ENCODE data around the gene RNF145.

The RNF145 gene

GRCh38 chr5:159218595-159219023 is 9.3 kb upstream of the RNF145 start:
- no peak for DNase-seq (ENCODE audit: low spot score)

- no peak for DNase-seq (ENCODE audit: low spot score)
These were observed 7.9 kb upstream of the RNF145 start for GRCh38 chr5:159217236-159217635.

- no peak for DNase-seq (ENCODE audit: low spot score)
These were observed 7.1 kb upstream of the RNF145 start for GRCh38 chr5:159216454-159216853.

GRCh38 chr5:159215886-159216285 is 6.5 kb upstream of the RNF145 start:
- DNase-seq (ENCODE audit: low spot score), result no peak

GRCh38 chr5:159214486-159215271 is 5.3 kb upstream of the RNF145 start:
- no peak for DNase-seq (ENCODE audit: low spot score)

- no peak for DNase-seq (ENCODE audit: low spot score)
These were observed 3.5 kb upstream of the RNF145 start for GRCh38 chr5:159212657-159213462.

GRCh38 chr5:159211729-159212174 is 2.4 kb upstream of the RNF145 start:
- DNase-seq (ENCODE audit: low spot score), result no peak

- no peak for DNase-seq (ENCODE audit: low spot score)
These were observed 1.5 kb upstream of the RNF145 start for GRCh38 chr5:159210846-159211245.

- DNase-seq (ENCODE audit: low spot score), result no peak
These were observed 883 bp upstream of the RNF145 start for GRCh38 chr5:159210210-159210661.

- peak; percentile 10 for DNase-seq (ENCODE audit: low spot score)
These were observed 577 bp downstream of the RNF145 start for GRCh38 chr5:159208514-159209437.

- DNase-seq (ENCODE audit: low spot score), result peak; percentile 86
These were observed 1.5 kb downstream of the RNF145 start for GRCh38 chr5:159207686-159208513.

- no peak for DNase-seq (ENCODE audit: low spot score)
These were observed 2.1 kb downstream of the RNF145 start for GRCh38 chr5:159207222-159207685.

GRCh38 chr5:159206818-159207217 is 2.5 kb downstream of the RNF145 start:
- no peak for DNase-seq (ENCODE audit: low spot score)

- no peak for DNase-seq (ENCODE audit: low spot score)
These were observed 3.0 kb downstream of the RNF145 start for GRCh38 chr5:159206368-159206767.

- DNase-seq (ENCODE audit: low spot score), result no peak
These were observed 6.0 kb downstream of the RNF145 start for GRCh38 chr5:159203351-159203750.

- no peak for DNase-seq (ENCODE audit: low spot score)
These were observed 7.2 kb downstream of the RNF145 start for GRCh38 chr5:159202151-159202550.

GRCh38 chr5:159199780-159200179 is 9.6 kb downstream of the RNF145 start:
- no peak for DNase-seq (ENCODE audit: low spot score)

- DNase-seq (ENCODE audit: low spot score), result no peak
These were observed 10.1 kb downstream of the RNF145 start for GRCh38 chr5:159199225-159199624.

- peak; percentile 25 for DNase-seq (ENCODE audit: low spot score)
These were observed 11.0 kb downstream of the RNF145 start for GRCh38 chr5:159198063-159199036.

GRCh38 chr5:159195775-159196174 is 13.6 kb downstream of the RNF145 start:
- no peak for DNase-seq (ENCODE audit: low spot score)
